Ammon's horn (tissue), 1 donor: ENCODE data around the gene KRT35.
A peak's percentile ranks its signal among the peaks of the same experiment; 100 is the strongest.

ENCODE experiments used
- DNase-seq: peaks from one replicate; pipeline ENCODE4 v3.0.0-alpha.2; 2016; ENCODE audit warnings: low spot score

Gene KRT35

GRCh38 chr17:41486809-41487530 lies 6.0 kb upstream of the KRT35 start:
- DNase-seq, result no peak

GRCh38 chr17:41486316-41486715 lies 5.4 kb upstream of the KRT35 start:
- DNase-seq, result no peak

GRCh38 chr17:41484920-41485904 lies 4.3 kb upstream of the KRT35 start:
- DNase-seq, result no peak

- DNase-seq, result no peak
Measured at GRCh38 chr17:41483991-41484826, 3.3 kb upstream of the KRT35 start.

- no peak for DNase-seq
Measured at GRCh38 chr17:41483531-41483930, 2.6 kb upstream of the KRT35 start.

- DNase-seq, result no peak
Measured at GRCh38 chr17:41480581-41480980, 370 bp downstream of the KRT35 start.

- no peak for DNase-seq
Measured at GRCh38 chr17:41480136-41480535, 815 bp downstream of the KRT35 start.

- no peak for DNase-seq
Measured at GRCh38 chr17:41478237-41478636, 2.7 kb downstream of the KRT35 start.

GRCh38 chr17:41476866-41477815 lies 3.8 kb downstream of the KRT35 start:
- DNase-seq, result no peak

GRCh38 chr17:41475421-41475820 lies 5.5 kb downstream of the KRT35 start:
- no peak for DNase-seq

GRCh38 chr17:41474863-41475262 lies 6.1 kb downstream of the KRT35 start:
- DNase-seq, result no peak

- no peak for DNase-seq
Measured at GRCh38 chr17:41468346-41468745, 12.6 kb downstream of the KRT35 start.

GRCh38 chr17:41467561-41467960 lies 13.4 kb downstream of the KRT35 start:
- DNase-seq, result no peak

GRCh38 chr17:41466988-41467387 lies 14.0 kb downstream of the KRT35 start, which contains the start of gene KRT32:
Gene KRT32 (minus strand): TSS chr17:41467386. CDS start chr17:41467325, 61 bp downstream.
- DNase-seq, result no peak

- DNase-seq, result peak; percentile 45
Measured at GRCh38 chr17:41464682-41465081, 16.3 kb downstream of the KRT35 start.

GRCh38 chr17:41464173-41464572 lies 16.8 kb downstream of the KRT35 start:
- DNase-seq, result no peak

- no peak for DNase-seq
Measured at GRCh38 chr17:41463746-41464145, 17.2 kb downstream of the KRT35 start.

- DNase-seq, result no peak
Measured at GRCh38 chr17:41462705-41463104, 18.2 kb downstream of the KRT35 start.

- DNase-seq, result no peak
Measured at GRCh38 chr17:41457676-41458075, 23.3 kb downstream of the KRT35 start.

GRCh38 chr17:41456204-41456603 lies 24.7 kb downstream of the KRT35 start:
- DNase-seq, result no peak

- DNase-seq, result peak; percentile 21
Measured at GRCh38 chr17:41455236-41455635, 25.7 kb downstream of the KRT35 start.
